GM12891 (cell line): ENCODE measurements around the gene SPRED1.

Experiments
- POLR2A ChIP-seq: IDR thresholded peaks from 2 replicates; pipeline ENCODE4 v1.6.1; 2011; ENCODE audit warnings: low read depth, low read length, control low read depth
- POLR2AphosphoS5 ChIP-seq: IDR thresholded peaks from 2 replicates; pipeline ENCODE4 v1.6.1; 2011; ENCODE audit warnings: low read depth, low read length, control low read depth
- SPI1 ChIP-seq: IDR thresholded peaks from 2 replicates; pipeline ENCODE4 v1.6.1; 2011; ENCODE audit warnings: low read depth, low read length, control low read depth
- TAF1 ChIP-seq: IDR thresholded peaks from 2 replicates; pipeline ENCODE4 v1.6.1; 2011; ENCODE audit warnings: low read depth, low read length, control low read depth

- TF ChIP-seq POLR2A, result no peak
- no peak for TF ChIP-seq POLR2AphosphoS5
- TF ChIP-seq TAF1, result no peak
- TF ChIP-seq SPI1, result no peak
Observed at GRCh38 chr15:38226608-38227266, 25.9 kb upstream of the SPRED1 start.
